ENCODE data around the gene AIP. TPM values are rescaled to one million over a fixed set of nuclear protein-coding genes. Genes with fewer than 3 reads are reported as not detected.
"Not testable (repeated sequence)": the region's sequence is repeated elsewhere in the genome, so short reads cannot be mapped to it uniquely, and the experiment has no call there.

AIP gene
- total and polyA plus RNA-seq, 9 of the 15 experiments (the other 6 are each of a cell fraction or from before 2014, with no cell fraction given) = 5.2 to 92.5 (median 52.7) TPM

DNA sequence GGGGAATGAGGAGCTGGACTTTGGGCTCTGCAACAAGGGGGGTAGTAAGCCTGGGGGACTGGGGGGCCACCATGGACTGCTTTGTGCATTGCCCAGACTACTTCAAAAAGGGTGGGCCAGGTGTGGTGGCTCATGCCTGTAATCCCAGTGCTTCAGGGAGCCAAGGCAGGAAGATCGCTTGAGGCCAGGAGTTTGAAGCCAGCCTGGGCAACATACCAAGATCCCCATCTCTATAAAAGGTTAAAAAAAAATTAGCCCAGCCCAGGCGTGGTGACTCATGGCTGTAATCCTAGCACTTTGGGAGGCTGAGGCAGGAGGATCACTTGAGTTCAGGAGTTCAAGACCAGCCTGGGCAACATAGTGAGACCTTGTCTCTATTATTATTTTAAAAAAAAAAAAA lies 17.3 kb upstream of the AIP start:
- H4K20me1 ChIP-seq (replicated peaks; ENCODE audit: control insufficient read depth, insufficient read depth, low read length); H3K9me3 ChIP-seq (replicated peaks; ENCODE audit: control insufficient read depth, insufficient read depth, low read depth, low read length); ATAC-seq; H3K27me3 ChIP-seq (ENCODE audit: control insufficient read depth in 2 of 2, insufficient read depth in 2 of 2, low read length in 2 of 2); DNase-seq (ENCODE audit: extremely low read depth in 1 of 4, low spot score in 3 of 4); H3K9me1 ChIP-seq (ENCODE audit: control insufficient read depth, insufficient read depth, low read length); BruUV-seq (replicated peaks); H3K36me3 ChIP-seq (ENCODE audit: control insufficient read depth, insufficient read depth, low read length); H2AFZ ChIP-seq (ENCODE audit: low read depth, low read length); in situ Hi-C loops (cut with MboI); FAIRE-seq: not testable (repeated sequence)
- 28% methylated on average over 2 of the region's 2 CpGs for WGBS (ENCODE audit: insufficient coverage, low coverage, missing lambda C conversion rate)
- POLR2A ChIA-PET = interaction anchor here (0.5 to 0.9 kb wide), 6 partner anchors 11 to 179 kb away, joined by 3 to 5 read pairs (median 4); no protein-coding TSS in a partner anchor
- Histone ChIP-seq H3K27ac (ENCODE audit: extremely low read depth, low read depth, low read length) (peak overlapping the region; percentile 86; the same call in 2 of the 3 replicates), H3K79me2 (ENCODE audit: control insufficient read depth, insufficient read depth, low read length) (peaks cover 12% of the 10 kb centered on the region), H3K4me2 (ENCODE audit: insufficient read depth, low read length) (peak overlapping the region; percentile 93), H3K4me1 (replicated peaks in 1 of 2; ENCODE audit: control insufficient read depth in 2 of 2, insufficient read depth in 2 of 2, low read length in 2 of 2) (peaks cover 20 to 56% of the 10 kb centered on the region in 2 experiments; a peak in 4 of 5 replicates), H3K9ac (ENCODE audit: insufficient read depth in 1 of 2, low read depth in 2 of 2, low read length in 2 of 2) (peak overlapping the region; percentile 78 to 95), H3K4me3 (peak overlapping the region; percentile 75)
- intact Hi-C loops (cut with micrococcal nuclease) = loop anchor here (5.0 kb wide), 1 partner anchor 43 kb away; no protein-coding TSS in a partner anchor
- TF ChIP-seq BCOR (IDR thresholded peaks at IDR 0.05) = peak; percentile 50; the same call in 1 of the 2 replicates
- 0 out of 2 replicates have a peak, but pooled peaks have one; percentile 24 for TF ChIP-seq DPF2 (IDR thresholded peaks at IDR 0.05)
- peak; percentile 9 to 27; a peak in 1 of 4 replicates for TF ChIP-seq KDM1A (IDR thresholded peaks at IDR 0.05)
- TF ChIP-seq ZNF384 (IDR thresholded peaks at IDR 0.05; ENCODE audit: low read depth, low read length) = peak; percentile 55; the same call in 1 of the 2 replicates
- TF ChIP-seq, protein P1, sequence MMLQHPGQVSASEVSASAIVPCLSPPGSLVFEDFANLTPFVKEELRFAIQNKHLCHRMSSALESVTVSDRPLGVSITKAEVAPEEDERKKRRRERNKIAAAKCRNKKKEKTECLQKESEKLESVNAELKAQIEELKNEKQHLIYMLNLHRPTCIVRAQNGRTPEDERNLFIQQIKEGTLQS (IDR thresholded peaks at IDR 0.05) = peak; percentile 57
- TF ChIP-seq, protein P1 (CRISPR knock-in tag; conservative IDR thresholded peaks at IDR 0.05) = not testable (repeated sequence)
- TF ChIP-seq PML (IDR thresholded peaks at IDR 0.05; ENCODE audit: low read length) = 0 out of 2 replicates have a peak, but pooled peaks have one; percentile 3
- TF ChIP-seq JUND (IDR thresholded peaks at IDR 0.05; ENCODE audit: borderline replicate concordance, low read depth, low read length) = peak; percentile 27; the same call in 1 of the 2 replicates
- 0 out of 3 replicates have a peak, but pooled peaks have one; percentile 21 for TF ChIP-seq JUND (tag; IDR thresholded peaks at IDR 0.05; ENCODE audit: borderline replicate concordance, low read depth, low read length)
- TF ChIP-seq ADNP (tag; IDR thresholded peaks at IDR 0.05) = peak; percentile 83
- peak; percentile 54 for TF ChIP-seq ZNF121 (CRISPR knock-in tag; conservative IDR thresholded peaks at IDR 0.05)
- TF ChIP-seq FOSL1 (tag; conservative IDR thresholded peaks at IDR 0.05) = peak; percentile 68
- CTCF ChIA-PET (ENCODE audit: low intra/inter-chr PET ratio) = interaction anchor here (0.6 kb wide), 1 partner anchor 1651 kb away, joined by 4 read pairs; no protein-coding TSS in a partner anchor

Data from K562 (cell line).